Stimulated activated naive B cell treated with anti-CD40 and anti-IgM and Interleukin-4, amounts not matched to agents 10 μg/mL and 1 μg/mL and 100 μg/mL, for 72 hours (primary cell): ENCODE measurements around the gene GYG1.

Experiments
- ATAC-seq, 2 donors: fragments of 150-1000 bp; cut with Tn5 transposase; replicated peaks; 2 replicates each; pipeline ENCODE4 v1.10.0; 2021; ENCODE audit warnings: moderate library complexity in 1 of 2
- DNase-seq: peaks from one replicate; pipeline ENCODE4 v3.0.0; 2021
- H3K27ac Mint-ChIP-seq: one replicate; pipeline ENCODE4 v1.8.0; 2022; ENCODE audit warnings: mild to moderate bottlenecking, mixed read lengths
- H3K27me3 Mint-ChIP-seq, 2 donors: one replicate each; pipeline ENCODE4 v1.8.0; 2022; ENCODE audit warnings: mixed read lengths in 2 of 2
- H3K36me3 Mint-ChIP-seq, 2 donors: one replicate each; pipeline ENCODE4 v1.8.0; 2022; ENCODE audit warnings: mixed read lengths in 2 of 2, mild to moderate bottlenecking in 1 of 2
- H3K4me1 Mint-ChIP-seq, 2 donors: one replicate each; pipeline ENCODE4 v1.8.0; 2022; ENCODE audit warnings: mixed read lengths in 2 of 2, mild to moderate bottlenecking in 1 of 2
- H3K4me3 Mint-ChIP-seq, 2 donors: one replicate each; pipeline ENCODE4 v1.8.0; 2022; ENCODE audit warnings: mild to moderate bottlenecking in 2 of 2, mixed read lengths in 2 of 2, moderate library complexity in 1 of 2
- H3K9me3 Mint-ChIP-seq, 2 donors: one replicate each; pipeline ENCODE4 v1.8.0; 2022; ENCODE audit warnings: mixed read lengths in 2 of 2, mild to moderate bottlenecking in 1 of 2

GYG1 gene

GRCh38 chr3:148999806-149000205 is 8.5 kb downstream of the GYG1 start:
- no peak overlapping the region for H3K4me3 Mint-ChIP-seq
- peaks cover 33 to 47% of the 10 kb centered on the region in 2 donors for H3K36me3 Mint-ChIP-seq
- ATAC-seq (no peak), DNase-seq (no peak)
- no peaks in the 10 kb centered on the region for H3K9me3 Mint-ChIP-seq
- peaks cover 3 to 8% of the 10 kb centered on the region in 2 donors for H3K4me1 Mint-ChIP-seq
- H3K27me3 Mint-ChIP-seq = no peaks in the 10 kb centered on the region
- no peak overlapping the region for H3K27ac Mint-ChIP-seq

- no peak overlapping the region for H3K27ac Mint-ChIP-seq
- no peak overlapping the region for H3K4me3 Mint-ChIP-seq
- H3K27me3 Mint-ChIP-seq = no peaks in the 10 kb centered on the region
- H3K9me3 Mint-ChIP-seq = no peaks in the 10 kb centered on the region
- peaks cover 33 to 47% of the 10 kb centered on the region in 2 donors for H3K36me3 Mint-ChIP-seq
- ATAC-seq (no peak), DNase-seq (no peak)
- peaks cover 3 to 8% of the 10 kb centered on the region in 2 donors for H3K4me1 Mint-ChIP-seq
These were observed 8.9 kb downstream of the GYG1 start for GRCh38 chr3:149000206-149000745.

GRCh38 chr3:149001727-149002126 is 10.4 kb downstream of the GYG1 start:
- no peak overlapping the region for H3K27ac Mint-ChIP-seq
- DNase-seq (no peak), ATAC-seq (no peak)
- no peak overlapping the region for H3K4me3 Mint-ChIP-seq
- H3K36me3 Mint-ChIP-seq = peaks cover 23 to 36% of the 10 kb centered on the region in 2 donors
- H3K4me1 Mint-ChIP-seq = peaks cover 3 to 8% of the 10 kb centered on the region in 2 donors
- H3K27me3 Mint-ChIP-seq = no peaks in the 10 kb centered on the region
- H3K9me3 Mint-ChIP-seq = no peaks in the 10 kb centered on the region

GRCh38 chr3:149003653-149004305 is 12.4 kb downstream of the GYG1 start:
- no peaks in the 10 kb centered on the region for H3K9me3 Mint-ChIP-seq
- DNase-seq (no peak), ATAC-seq (peak; percentile 63 to 82)
- no peak overlapping the region for H3K4me3 Mint-ChIP-seq
- no peaks in the 10 kb centered on the region for H3K27me3 Mint-ChIP-seq
- H3K4me1 Mint-ChIP-seq = peaks cover 3 to 8% of the 10 kb centered on the region in 2 donors
- peaks cover 32 to 40% of the 10 kb centered on the region in 2 donors for H3K36me3 Mint-ChIP-seq
- H3K27ac Mint-ChIP-seq = no peak overlapping the region

GRCh38 chr3:149004622-149005021 is 13.3 kb downstream of the GYG1 start:
- H3K4me1 Mint-ChIP-seq = peaks cover 3 to 8% of the 10 kb centered on the region in 2 donors
- no peak for ATAC-seq
- no peak overlapping the region for H3K27ac Mint-ChIP-seq

GRCh38 chr3:149005416-149005815 is 14.1 kb downstream of the GYG1 start:
- H3K27ac Mint-ChIP-seq = no peak overlapping the region
- no peak for DNase-seq
- no peaks in the 10 kb centered on the region for H3K27me3 Mint-ChIP-seq
- peaks cover 29 to 36% of the 10 kb centered on the region in 2 donors for H3K36me3 Mint-ChIP-seq
- no peak for ATAC-seq
- H3K4me1 Mint-ChIP-seq = peaks cover 3 to 8% of the 10 kb centered on the region in 2 donors
- H3K9me3 Mint-ChIP-seq = no peaks in the 10 kb centered on the region
- H3K4me3 Mint-ChIP-seq = no peak overlapping the region

More at GRCh38 chr3:149004622-149005021, 13.3 kb downstream of the GYG1 start:
- Mint-ChIP-seq H3K9me3 (no peaks in the 10 kb centered on the region), H3K36me3 (peaks cover 33 to 40% of the 10 kb centered on the region in 2 donors), H3K27me3 (no peaks in the 10 kb centered on the region), H3K4me3 (no peak overlapping the region)
- no peak for DNase-seq

GRCh38 chr3:149007567-149008257 is 16.4 kb downstream of the GYG1 start:
- H3K27me3 Mint-ChIP-seq = no peaks in the 10 kb centered on the region
- no peak overlapping the region for H3K4me3 Mint-ChIP-seq
- H3K27ac Mint-ChIP-seq = no peak overlapping the region
- H3K9me3 Mint-ChIP-seq = no peaks in the 10 kb centered on the region
- DNase-seq (no peak), ATAC-seq (no peak)
- peaks cover 3 to 8% of the 10 kb centered on the region in 2 donors for H3K4me1 Mint-ChIP-seq
- H3K36me3 Mint-ChIP-seq = peaks cover 27 to 39% of the 10 kb centered on the region in 2 donors

- Mint-ChIP-seq H3K4me3 (no peak overlapping the region), H3K36me3 (peaks cover 36 to 42% of the 10 kb centered on the region in 2 donors), H3K4me1 (no peaks in the 10 kb centered on the region), H3K9me3 (peaks cover 0 to 2% of the 10 kb centered on the region in 2 donors), H3K27ac (no peak overlapping the region), H3K27me3 (no peaks in the 10 kb centered on the region)
- ATAC-seq = no peak
- no peak for DNase-seq
These were observed 18.4 kb downstream of the GYG1 start for GRCh38 chr3:149009732-149010131.

- DNase-seq (no peak), ATAC-seq (no peak)
- H3K27ac Mint-ChIP-seq = no peak overlapping the region
- H3K36me3 Mint-ChIP-seq = peaks cover 43 to 48% of the 10 kb centered on the region in 2 donors
- no peak overlapping the region for H3K4me3 Mint-ChIP-seq
- H3K4me1 Mint-ChIP-seq = no peaks in the 10 kb centered on the region
- H3K9me3 Mint-ChIP-seq = peaks cover 0 to 2% of the 10 kb centered on the region in 2 donors
- no peaks in the 10 kb centered on the region for H3K27me3 Mint-ChIP-seq
These were observed 19.2 kb downstream of the GYG1 start for GRCh38 chr3:149010504-149010951.

GRCh38 chr3:149010966-149011365 is 19.6 kb downstream of the GYG1 start:
- no peaks in the 10 kb centered on the region for H3K4me1 Mint-ChIP-seq
- ATAC-seq = no peak
- no peak overlapping the region for H3K27ac Mint-ChIP-seq
- H3K36me3 Mint-ChIP-seq = peaks cover 45 to 52% of the 10 kb centered on the region in 2 donors
- DNase-seq = no peak
- H3K27me3 Mint-ChIP-seq = no peaks in the 10 kb centered on the region
- H3K9me3 Mint-ChIP-seq = peaks cover 0 to 2% of the 10 kb centered on the region in 2 donors
- no peak overlapping the region for H3K4me3 Mint-ChIP-seq

- Mint-ChIP-seq H3K27ac (no peak overlapping the region), H3K4me1 (no peaks in the 10 kb centered on the region), H3K36me3 (peaks cover 50 to 57% of the 10 kb centered on the region in 2 donors), H3K4me3 (no peak overlapping the region), H3K9me3 (peaks cover 0 to 2% of the 10 kb centered on the region in 2 donors), H3K27me3 (no peaks in the 10 kb centered on the region)
- no peak for DNase-seq
- no peak for ATAC-seq
These were observed 20.3 kb downstream of the GYG1 start for GRCh38 chr3:149011676-149012075.

- H3K9me3 Mint-ChIP-seq = peaks cover 0 to 2% of the 10 kb centered on the region in 2 donors
- no peak overlapping the region for H3K4me3 Mint-ChIP-seq
- ATAC-seq = no peak
- DNase-seq = no peak
- H3K27me3 Mint-ChIP-seq = no peaks in the 10 kb centered on the region
- H3K36me3 Mint-ChIP-seq = peaks cover 36 to 48% of the 10 kb centered on the region in 2 donors
- H3K4me1 Mint-ChIP-seq = no peaks in the 10 kb centered on the region
- peak overlapping the region; percentile 20 for H3K27ac Mint-ChIP-seq
These were observed 22.4 kb downstream of the GYG1 start for GRCh38 chr3:149013726-149014125.

GRCh38 chr3:149015393-149015792 is 24.1 kb downstream of the GYG1 start:
- Mint-ChIP-seq H3K27ac (no peak overlapping the region), H3K4me1 (no peaks in the 10 kb centered on the region), H3K4me3 (no peak overlapping the region), H3K36me3 (peaks cover 39 to 51% of the 10 kb centered on the region in 2 donors), H3K9me3 (peaks cover 0 to 2% of the 10 kb centered on the region in 2 donors), H3K27me3 (no peaks in the 10 kb centered on the region)
- ATAC-seq (no peak), DNase-seq (no peak)

GRCh38 chr3:149016242-149016641 is 24.9 kb downstream of the GYG1 start:
- H3K4me3 Mint-ChIP-seq = no peak overlapping the region
- no peak for DNase-seq
- no peak overlapping the region for H3K27ac Mint-ChIP-seq
- peaks cover 0 to 2% of the 10 kb centered on the region in 2 donors for H3K9me3 Mint-ChIP-seq
- H3K27me3 Mint-ChIP-seq = no peaks in the 10 kb centered on the region
- peaks cover 41 to 51% of the 10 kb centered on the region in 2 donors for H3K36me3 Mint-ChIP-seq
- H3K4me1 Mint-ChIP-seq = no peaks in the 10 kb centered on the region
- no peak for ATAC-seq
